KOPT-K1 (cell line): ENCODE results near the gene TEX13D.
"Not testable (repeated sequence)": the region's sequence is repeated elsewhere in the genome, so short reads cannot be mapped to it uniquely, and the experiment has no call there.

Experiments
- H3K27ac ChIP-seq: fragments of 200-600 bp; sonication (generic); 2 replicates; pipeline ENCODE4 v1.5.1; 2016; ENCODE audit warnings: antibody characterized with exemption, mild to moderate bottlenecking, low read depth, low read length; ENCODE audit not compliant: poor library complexity, severe bottlenecking
- H3K36me3 ChIP-seq: fragments of 200-600 bp; sonication (generic); 2 replicates; pipeline ENCODE4 v1.5.1; 2017; ENCODE audit warnings: antibody characterized with exemption, mild to moderate bottlenecking, low read length, moderate library complexity; ENCODE audit not compliant: insufficient read depth
- H3K9me3 ChIP-seq: fragments of 200-600 bp; sonication (generic); 2 replicates; pipeline ENCODE4 v1.5.1; 2017; ENCODE audit warnings: antibody characterized with exemption, low read length, mild to moderate bottlenecking; ENCODE audit not compliant: insufficient read depth, poor library complexity, severe bottlenecking

Gene TEX13D

DNA sequence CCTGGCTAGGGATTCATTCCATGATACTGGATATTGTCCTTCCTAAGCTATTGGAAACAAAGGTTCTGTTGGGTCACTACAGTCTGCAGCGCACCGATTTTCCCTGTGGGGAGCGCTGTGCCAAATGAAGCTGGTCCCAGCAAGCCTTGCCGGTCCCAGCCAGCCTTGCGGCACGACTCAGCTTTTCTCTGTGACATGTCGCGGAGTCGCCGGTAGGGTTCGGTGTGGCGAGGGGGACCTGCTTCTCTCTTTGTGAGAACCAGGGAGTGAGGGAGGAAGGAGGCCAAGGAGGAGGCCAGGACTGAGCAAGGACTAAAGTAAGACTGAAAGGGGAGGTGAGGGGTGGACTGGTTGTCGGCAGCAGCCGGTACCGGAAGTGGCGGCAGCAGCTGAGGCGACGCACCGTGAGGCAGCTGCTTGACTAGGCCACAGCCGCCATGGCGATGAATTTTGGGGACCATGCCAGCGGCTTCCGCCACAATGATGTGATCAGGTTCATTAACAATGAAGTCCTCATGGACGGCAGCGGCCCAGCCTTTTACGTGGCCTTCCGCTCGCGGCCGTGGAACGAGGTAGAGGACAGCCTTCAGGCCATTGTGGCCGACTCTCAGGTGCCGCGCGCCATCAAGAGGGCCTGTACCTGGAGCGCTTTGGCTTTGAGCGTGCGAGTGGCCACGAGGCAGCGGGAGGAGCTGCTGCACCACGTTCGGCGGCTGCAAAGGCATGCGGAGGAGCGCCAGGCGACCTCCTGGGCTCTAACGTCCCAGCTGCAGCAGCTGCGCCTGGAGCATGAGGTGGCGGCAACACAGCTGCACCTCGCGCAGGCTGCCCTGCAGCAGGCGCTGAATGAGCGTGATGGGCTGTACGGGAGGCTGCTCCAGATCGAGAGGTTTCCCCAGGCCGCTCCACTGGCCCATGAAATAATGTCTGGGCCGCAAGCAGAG is at the start of gene TEX13D:
Gene TEX13D, plus strand, starts transcription at position 180 of the 944 bp plus-strand sequence. Its CDS starts 258 bp downstream, at position 438.
- no peaks in the 10 kb centered on the region for H3K9me3 ChIP-seq
- H3K36me3 ChIP-seq: no peaks in the 10 kb centered on the region
- H3K27ac ChIP-seq: no peak within 1 kb of the TSS

DNA sequence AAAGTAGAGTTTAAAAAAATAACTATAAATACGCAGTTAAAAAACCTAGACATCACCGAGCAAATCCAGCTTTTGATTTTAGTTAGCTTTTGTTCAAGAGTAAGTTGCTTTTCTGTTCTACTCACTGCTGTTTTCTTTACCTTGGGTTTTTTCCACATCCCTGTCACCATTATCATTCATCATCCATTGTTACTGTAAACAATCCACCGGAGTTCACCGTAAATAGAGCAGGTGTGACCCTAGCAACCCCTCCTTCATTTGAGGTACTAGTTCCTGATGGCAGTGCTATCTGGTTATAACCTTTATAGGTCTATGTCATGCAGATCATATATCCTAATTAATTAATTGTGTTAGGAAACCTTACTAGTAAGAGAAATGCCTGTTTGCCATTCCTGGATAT is 43.0 kb upstream of the TEX13D start:
- no peak overlapping the region for H3K27ac ChIP-seq
- H3K36me3 ChIP-seq: no peaks in the 10 kb centered on the region
- peaks cover 4% of the 10 kb centered on the region for H3K9me3 ChIP-seq

GRCh38 chrX:124293810-124294209 is 38.6 kb upstream of the TEX13D start:
- no peak overlapping the region for H3K27ac ChIP-seq
- H3K9me3 ChIP-seq: peaks cover 5% of the 10 kb centered on the region

DNA sequence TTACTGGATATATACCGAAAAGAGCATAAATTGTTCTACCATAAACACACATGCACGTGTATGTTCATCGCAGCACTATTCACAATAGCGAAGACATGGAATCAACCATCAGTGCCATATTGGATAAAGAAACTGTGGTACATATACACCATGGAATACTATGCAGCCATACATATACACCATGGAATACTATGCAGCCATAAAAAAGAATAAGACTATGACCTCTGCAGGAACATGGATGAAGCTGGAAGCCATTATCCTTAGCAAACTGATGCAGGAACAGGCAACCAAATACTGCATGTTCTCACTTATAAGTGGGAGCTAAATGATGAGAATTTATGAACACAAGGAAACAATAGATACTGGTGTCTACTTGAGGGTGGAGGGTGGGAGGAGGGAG is 33.1 kb upstream of the TEX13D start:
- H3K27ac ChIP-seq, H3K9me3 ChIP-seq, H3K36me3 ChIP-seq: not testable (repeated sequence)

More at GRCh38 chrX:124293810-124294209, 38.6 kb upstream of the TEX13D start:
- H3K36me3 ChIP-seq: no peaks in the 10 kb centered on the region

DNA sequence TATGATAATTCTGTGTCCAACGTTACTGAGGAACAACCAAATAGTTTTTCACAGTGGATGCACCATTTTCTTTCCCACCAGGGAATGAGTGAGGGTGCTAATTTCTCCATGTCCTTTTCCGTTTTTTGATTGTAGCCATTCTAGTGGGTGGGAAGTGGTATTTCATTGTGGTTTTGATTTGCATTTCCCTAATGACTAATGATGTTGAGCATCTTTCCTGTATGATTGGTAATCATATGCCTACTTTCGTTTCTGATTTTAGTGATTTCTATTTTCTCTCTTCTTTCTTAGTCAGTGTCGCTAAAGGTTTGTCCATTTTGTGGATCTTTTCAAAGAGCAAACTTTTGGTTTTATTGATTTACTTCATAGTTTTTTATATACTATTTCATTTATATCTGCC is 32.1 kb upstream of the TEX13D start:
- Histone ChIP-seq H3K36me3 (no peaks in the 10 kb centered on the region), H3K27ac (no peak overlapping the region), H3K9me3 (no peaks in the 10 kb centered on the region)

DNA sequence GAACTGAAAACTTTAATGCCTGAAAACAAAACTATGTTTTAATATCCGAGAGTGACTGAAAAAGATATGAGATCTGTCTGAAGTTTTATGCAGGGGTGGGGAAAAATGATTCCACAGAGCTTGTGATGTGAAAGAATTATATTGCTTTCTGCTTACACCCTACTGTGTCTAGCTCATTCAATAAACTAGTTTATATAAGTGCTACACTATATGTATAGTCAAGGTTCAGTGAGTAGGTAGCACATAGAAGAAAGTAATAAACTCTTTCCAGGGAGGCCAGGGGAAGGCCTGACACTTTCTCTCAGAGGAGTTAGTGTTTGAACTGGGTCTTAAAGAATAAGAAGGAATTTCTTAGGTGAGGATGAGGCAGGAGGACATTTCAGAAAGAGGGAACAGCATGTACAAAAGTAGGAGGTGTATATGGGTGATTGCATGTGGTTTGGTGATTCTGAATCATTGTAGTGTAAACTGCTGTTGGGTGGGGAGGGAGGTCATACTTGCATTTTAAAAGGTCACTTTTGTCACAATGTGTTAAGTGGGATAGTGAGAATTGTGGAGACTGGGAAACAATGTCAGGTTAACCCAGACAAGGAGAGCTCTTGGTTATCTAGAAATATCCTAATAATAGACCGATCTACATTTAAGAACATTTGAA is 25.1 kb upstream of the TEX13D start:
- no peaks in the 10 kb centered on the region for H3K36me3 ChIP-seq
- H3K27ac ChIP-seq: no peak overlapping the region
- no peaks in the 10 kb centered on the region for H3K9me3 ChIP-seq

DNA sequence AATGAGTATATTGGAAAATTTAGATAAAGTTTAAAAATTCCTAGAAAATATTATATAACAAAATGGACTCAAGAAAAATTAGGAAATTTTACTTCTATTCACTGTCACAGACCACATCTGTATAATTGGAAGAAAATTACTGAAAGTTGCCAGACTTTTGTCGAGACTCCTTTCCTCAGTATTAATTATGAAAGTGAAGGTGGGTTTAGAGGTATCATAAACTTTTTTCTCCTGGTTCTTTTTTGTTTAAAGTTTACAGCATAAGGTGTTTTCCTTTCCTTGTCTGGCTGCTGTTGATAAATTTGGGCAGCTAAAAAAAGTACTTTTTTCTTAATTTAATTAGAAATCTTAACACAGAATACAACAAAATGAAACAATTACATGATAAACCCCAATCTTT is 6.7 kb upstream of the TEX13D start:
- H3K9me3 ChIP-seq: no peaks in the 10 kb centered on the region
- H3K27ac ChIP-seq: no peak overlapping the region
- H3K36me3 ChIP-seq: no peaks in the 10 kb centered on the region

DNA sequence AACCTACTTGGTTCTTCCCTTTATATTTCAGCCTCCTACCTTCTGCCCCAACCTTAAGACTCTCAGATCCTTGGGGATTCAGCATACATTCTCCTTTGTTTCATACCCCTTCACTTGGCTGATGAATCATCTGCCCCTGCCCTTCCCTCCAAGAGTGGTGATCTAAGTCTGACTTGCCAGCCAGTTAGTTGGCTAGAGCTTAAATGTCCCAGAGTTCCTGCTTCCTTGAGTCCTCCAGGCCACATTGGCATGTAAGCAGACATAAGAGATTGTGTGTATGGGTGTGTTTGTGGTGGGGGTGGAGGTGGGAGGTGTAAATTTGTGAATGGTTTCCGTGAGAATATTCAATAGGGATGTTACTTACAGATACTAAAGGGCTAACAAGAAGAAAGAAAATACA is 3.7 kb upstream of the TEX13D start:
- H3K36me3 ChIP-seq: no peaks in the 10 kb centered on the region
- no peaks in the 10 kb centered on the region for H3K9me3 ChIP-seq
- no peak overlapping the region for H3K27ac ChIP-seq

DNA sequence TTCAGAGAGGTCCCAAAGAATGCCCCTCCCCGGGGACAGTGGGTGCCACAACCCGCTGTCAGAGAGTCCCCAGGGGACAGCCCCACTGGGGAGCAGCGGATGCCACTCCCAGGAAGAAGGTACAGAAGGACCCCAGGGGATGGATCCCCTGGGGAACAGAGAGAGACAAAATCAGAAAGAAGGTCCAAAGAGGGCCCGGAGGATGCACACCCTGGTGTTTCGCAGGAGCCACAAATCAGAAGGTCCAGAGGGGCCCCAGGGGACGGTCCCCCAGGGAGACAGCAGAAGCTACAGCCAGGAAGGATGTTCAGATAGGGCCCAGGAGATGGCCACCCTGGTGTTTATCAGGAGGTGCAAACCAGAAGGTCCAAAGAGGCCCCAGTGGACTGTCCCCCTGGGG is 1.4 kb downstream of the TEX13D start:
- no peak overlapping the region for H3K27ac ChIP-seq
- H3K36me3 ChIP-seq: no peaks in the 10 kb centered on the region
- no peaks in the 10 kb centered on the region for H3K9me3 ChIP-seq

DNA sequence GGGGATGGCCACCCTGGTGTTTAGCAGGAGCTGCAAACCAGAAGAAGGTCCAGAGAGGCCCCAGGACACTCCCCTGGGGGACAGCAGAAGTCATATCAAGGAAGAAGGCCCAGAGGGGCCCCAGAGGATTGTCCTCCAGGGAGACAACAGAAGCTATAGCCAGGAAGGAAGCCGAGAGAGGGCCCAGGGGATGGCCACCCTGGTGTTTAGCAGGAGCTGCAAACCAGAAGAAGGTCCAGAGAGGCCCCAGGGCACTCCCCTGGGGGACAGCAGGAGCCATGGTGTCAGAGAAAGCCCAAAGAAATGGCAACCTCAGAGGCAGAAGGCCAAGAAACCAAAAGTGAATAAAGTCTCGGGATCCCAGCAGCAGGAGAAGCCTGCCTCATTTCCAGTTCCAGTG is 2.1 kb downstream of the TEX13D start:
- H3K27ac ChIP-seq, H3K36me3 ChIP-seq, H3K9me3 ChIP-seq: not testable (repeated sequence)

DNA sequence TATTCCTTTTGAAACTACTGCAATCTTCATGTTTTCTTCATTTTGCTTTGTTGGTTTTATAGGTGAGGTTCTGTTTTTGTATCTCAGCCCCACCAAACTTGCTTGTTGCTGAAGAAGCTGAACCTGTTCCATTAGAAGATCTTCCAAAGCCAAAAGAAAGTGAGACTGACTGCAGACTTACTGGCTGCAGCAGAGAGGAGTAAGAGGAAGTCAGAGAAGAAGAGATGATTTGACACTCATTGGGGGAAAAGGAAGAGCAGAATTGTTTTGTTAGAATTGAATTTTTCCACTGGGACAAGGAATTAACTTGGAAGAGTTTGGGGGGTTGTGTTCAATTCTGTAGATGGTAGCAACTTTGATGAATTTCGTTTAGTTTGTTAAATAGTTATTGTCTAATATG is 3.1 kb downstream of the TEX13D start:
- peak overlapping the region; percentile 42 for H3K27ac ChIP-seq
- H3K9me3 ChIP-seq: no peaks in the 10 kb centered on the region

DNA sequence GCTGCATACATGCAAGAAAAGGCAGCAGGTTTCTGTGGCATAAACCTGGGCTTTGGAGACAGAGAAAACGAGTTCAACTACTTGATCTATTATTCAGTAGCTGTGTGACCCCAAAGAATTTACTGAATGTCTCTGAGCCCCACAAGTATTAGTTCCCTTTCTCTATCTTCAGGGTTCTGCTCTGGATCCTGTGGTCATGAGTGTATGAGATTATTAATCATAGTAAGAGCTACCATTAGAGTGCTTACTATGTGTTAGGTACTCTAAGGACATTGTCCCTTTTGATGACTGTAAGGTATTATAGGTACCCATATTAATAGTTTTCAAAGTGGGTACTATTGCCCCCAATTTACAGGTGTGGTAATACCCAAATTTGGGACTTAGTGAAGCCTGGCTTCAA is 5.5 kb downstream of the TEX13D start:
- H3K27ac ChIP-seq: peak overlapping the region; percentile 93
- no peaks in the 10 kb centered on the region for H3K36me3 ChIP-seq
- no peaks in the 10 kb centered on the region for H3K9me3 ChIP-seq

More for the DNA sequence above, 3.1 kb downstream of the TEX13D start:
- no peaks in the 10 kb centered on the region for H3K36me3 ChIP-seq

DNA sequence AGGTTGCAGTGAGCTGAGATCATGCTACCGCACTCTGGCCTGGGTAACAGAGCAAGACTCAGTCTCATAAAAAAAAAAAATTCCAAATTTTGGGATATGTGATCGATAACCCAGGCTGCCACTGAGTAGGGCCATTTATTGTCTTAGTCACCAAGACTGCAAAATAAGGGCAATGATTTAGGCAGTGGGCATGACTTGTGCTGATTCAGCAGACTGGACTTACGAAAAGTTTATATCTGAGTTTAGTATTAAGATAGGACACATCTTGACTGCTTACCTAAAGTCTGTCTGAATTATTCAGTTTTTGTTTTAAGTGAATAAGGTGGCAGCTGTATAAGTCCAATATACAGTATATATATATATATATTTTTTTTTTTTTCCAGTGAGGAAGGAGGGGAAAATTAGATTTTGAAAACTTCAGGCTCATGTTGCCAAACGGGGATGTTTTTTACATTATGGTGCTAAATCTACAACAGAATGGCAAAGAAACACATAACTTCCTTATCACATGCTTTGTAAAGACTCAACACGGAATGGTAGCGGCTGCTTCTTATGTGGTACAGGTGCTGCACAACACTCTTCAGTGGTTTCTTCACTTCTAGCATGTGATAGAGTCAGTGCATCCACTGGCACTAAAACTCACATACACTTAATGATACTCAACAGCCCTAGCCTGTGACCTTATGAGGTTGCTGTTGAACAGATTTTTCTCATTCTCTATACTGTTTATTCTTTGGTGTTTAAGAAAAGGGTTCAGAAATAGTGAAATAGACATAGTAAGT is 6.5 kb downstream of the TEX13D start:
- Histone ChIP-seq H3K27ac (peak overlapping the region; percentile 93), H3K36me3 (no peaks in the 10 kb centered on the region), H3K9me3 (no peaks in the 10 kb centered on the region)

DNA sequence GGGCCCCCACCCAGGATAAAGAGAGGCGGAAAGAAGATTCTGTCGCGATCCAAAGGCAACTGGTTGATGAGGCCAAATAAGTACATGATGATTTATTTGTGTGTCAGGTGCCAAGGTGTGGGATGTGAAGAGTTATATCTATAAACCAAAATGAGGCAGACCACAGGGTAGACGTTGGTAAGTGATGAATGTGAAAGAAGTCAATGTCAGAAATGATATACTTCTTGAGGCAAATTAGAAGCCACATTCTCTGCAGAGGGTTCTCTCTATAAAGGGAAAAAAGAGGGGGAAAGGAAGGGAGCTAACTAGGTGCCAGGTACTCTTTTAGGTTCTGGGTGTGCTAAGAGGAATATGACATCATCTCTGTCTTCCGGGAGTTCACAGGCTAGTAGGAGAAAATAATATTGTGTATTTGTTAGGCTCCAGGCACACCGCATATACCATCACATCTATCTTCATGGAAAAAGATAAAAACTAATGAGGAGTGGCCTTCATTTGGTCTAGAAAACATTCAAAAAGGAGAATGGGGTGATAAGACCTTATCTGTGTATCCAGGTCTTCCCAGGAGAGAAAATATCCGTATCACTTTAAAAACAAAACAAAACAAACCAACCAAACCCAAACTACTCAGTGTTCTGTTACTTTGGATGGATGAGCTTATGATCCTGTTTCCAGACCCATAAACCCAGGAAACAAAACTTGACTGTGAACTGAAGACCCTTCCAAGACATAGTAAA is 9.1 kb downstream of the TEX13D start:
- H3K9me3 ChIP-seq: no peaks in the 10 kb centered on the region
- H3K27ac ChIP-seq: peak overlapping the region; percentile 93
- no peaks in the 10 kb centered on the region for H3K36me3 ChIP-seq
